GM12878 (cell line): ENCODE results near the gene COL23A1. TPM values are rescaled to one million over a fixed set of nuclear protein-coding genes. Genes with fewer than 3 reads are reported as not detected.

Experiments used
- ATAC-seq: fragments of 200-7000 bp; cut with Tn5 transposase; 3 replicates; pipeline ENCODE4 v1.9.1; 2020; ENCODE audit warnings: mild to moderate bottlenecking, moderate library complexity
- BruUV-seq: library from RNA; stranded (reverse); fragments of 400-500 nt; replicated peaks from 2 replicates; lab custom pipeline; 2021; lab: Mats Ljungman, UMichigan
- CTCF ChIA-PET: fragments of 300-600 bp; sonication (Branson Sonifier 250); formaldehyde crosslinking; extraction: SDS; loops from one replicate; lab custom pipeline; 2021; ENCODE audit warnings: inconsistent platforms; lab: Yijun Ruan, JAX
- POLR2A ChIA-PET: fragments of 350-600 bp; formaldehyde crosslinking; extraction: SDS; loops from one replicate; lab custom pipeline; 2021; ENCODE audit warnings: inconsistent platforms; lab: Charles Lee
- RAD21 ChIA-PET: fragments of 300-600 bp; sonication (Branson Sonifier 250); formaldehyde crosslinking; loops from one replicate; lab custom pipeline; 2023; ENCODE audit warnings: antibody characterized with exemption; ENCODE audit not compliant: unreplicated experiment; lab: Charles Lee
- SMC1A ChIA-PET: fragments of 300-600 bp; sonication (Branson Sonifier 250); formaldehyde crosslinking; loops from one replicate; lab custom pipeline; 2023; ENCODE audit not compliant: unreplicated experiment, uncharacterized antibody; lab: Charles Lee
- DNase-seq: peaks from one replicate; pipeline ENCODE4 v3.0.0-alpha.2; 2011; ENCODE audit warnings: low read depth, low spot score
- FAIRE-seq: peaks from 3 replicates; lab custom pipeline; 2011; peaks lifted over from hg19 to GRCh38; lab: Jason Lieb, UNC
- H2AFZ ChIP-seq: 2 replicates; pipeline ENCODE4 v1.6.0; 2011; ENCODE audit warnings: low read depth, low read length, control low read depth; ENCODE audit not compliant: control insufficient read depth
- H3K27ac ChIP-seq: 2 replicates; pipeline ENCODE4 v1.5.1; 2011; ENCODE audit warnings: control low read depth; ENCODE audit not compliant: control insufficient read depth, insufficient read depth
- H3K27me3 ChIP-seq, 2 experiments: replicated peaks in 1 of 2; 2 replicates each; pipeline versions ENCODE4 v1.6.0 to v1.6.1; 2011; ENCODE audit warnings: low read length in 1 of 2; ENCODE audit not compliant: control insufficient read depth in 2 of 2, insufficient read depth in 2 of 2
- H3K36me3 ChIP-seq, 2 experiments: 2 replicates each; pipeline ENCODE4 v1.5.1; 2011; ENCODE audit warnings: low read length in 1 of 2; ENCODE audit not compliant: control insufficient read depth in 2 of 2, insufficient read depth in 2 of 2
- H3K4me1 ChIP-seq: 2 replicates; pipeline ENCODE4 v1.6.1; 2011; ENCODE audit warnings: mild to moderate bottlenecking, low read length, moderate library complexity, mixed read lengths; ENCODE audit not compliant: control insufficient read depth, insufficient read depth
- H3K4me2 ChIP-seq: 2 replicates; pipeline ENCODE4 v1.6.0; 2011; ENCODE audit warnings: control low read depth; ENCODE audit not compliant: control insufficient read depth, insufficient read depth
- H3K4me3 ChIP-seq: fragments of 200-600 bp; sonication (generic); 2 replicates; pipeline ENCODE4 v1.5.1; 2016
- H3K79me2 ChIP-seq: 2 replicates; pipeline ENCODE4 v1.6.0; 2011; ENCODE audit warnings: low read length; ENCODE audit not compliant: control insufficient read depth, insufficient read depth
- H3K9ac ChIP-seq: 2 replicates; pipeline ENCODE4 v1.8.0; 2011; ENCODE audit warnings: low read length, control low read depth, mixed read lengths; ENCODE audit not compliant: control insufficient read depth, insufficient read depth
- H3K9me3 ChIP-seq: replicated peaks from 3 replicates; pipeline ENCODE4 v1.5.1; 2011; ENCODE audit warnings: mild to moderate bottlenecking, low read length; ENCODE audit not compliant: control insufficient read depth, insufficient read depth
- H4K20me1 ChIP-seq: 2 replicates; pipeline ENCODE4 v1.6.0; 2011; ENCODE audit not compliant: control insufficient read depth, insufficient read depth
- NBN ChIP-seq: fragments of 450-650 bp; IDR thresholded peaks from 2 replicates; pipeline ENCODE4 v1.6.1; 2016
- NFXL1 ChIP-seq: fragments of 450-650 bp; IDR thresholded peaks from 2 replicates; pipeline ENCODE4 v1.6.1; 2017; ENCODE audit warnings: antibody characterized with exemption, mild to moderate bottlenecking, borderline replicate concordance
- NRF1 ChIP-seq: conservative IDR thresholded peaks from 2 replicates; pipeline ENCODE4 v1.6.1; 2011; ENCODE audit warnings: mild to moderate bottlenecking, low read depth, low read length, improper control_type of control experiment
- SMAD1 ChIP-seq: fragments of 450-650 bp; IDR thresholded peaks from 2 replicates; pipeline ENCODE4 v1.6.1; 2018; ENCODE audit warnings: mild to moderate bottlenecking, low read depth; ENCODE audit not compliant: partially characterized antibody
- SMC3 ChIP-seq: IDR thresholded peaks from 2 replicates; pipeline ENCODE4 v1.6.1; 2011; ENCODE audit warnings: low read length, improper control_type of control experiment, borderline replicate concordance
- YY1 ChIP-seq: IDR thresholded peaks from 2 replicates; pipeline ENCODE4 v1.6.1; 2011; ENCODE audit warnings: low read depth, mild to moderate bottlenecking, low read length
- WGBS: methylation state at CpG from one replicate; pipeline ENCODE4 v1.1.6; 2016; ENCODE audit warnings: low lambda C conversion rate; ENCODE audit not compliant: insufficient replicate concordance, insufficient coverage; ENCODE audit errors: missing lambda C conversion rate; 5-methylcytosine and 5-hydroxymethylcytosine counted together
- in situ Hi-C: fragments of 300-500 bp; cut with MboI; formaldehyde crosslinking; loops from 9 replicates; pipeline ENCODE4 v1.14.3; 2018; ENCODE audit warnings: mixed read lengths
- intact Hi-C: fragments of 100-400 bp; cut with micrococcal nuclease; formaldehyde crosslinking; loops from one replicate; pipeline ENCODE4 v1.14.2; 2022; ENCODE audit not compliant: unreplicated experiment
- polyA plus RNA-seq, 11 experiments: library from polyadenylated mRNA; depleted of rRNA in 4 of 11; unstranded in 6 of 11; stranded (reverse) in 5 of 11; fragments of >200 nt; fragmentation: Nextera tagmentation in 4 of 11; fragmentation: Illumina TruSeq in 1 of 11; extraction: Ambion mirVana in 4 of 11; extraction: Trizol in 1 of 11; gene quantifications; 1 replicate in 1 of 11; 2 replicates in 10 of 11; pipeline versions ENCODE4 v1.2.1 to v1.2.3, GENCODE V29; 2011 to 2016; ENCODE audit warnings: inconsistent platforms in 2 of 11, missing spikeins in 2 of 11, low read depth in 1 of 11
- total RNA-seq, 4 experiments: library from RNA; depleted of rRNA in 3 of 4; stranded (reverse); fragments of >200 nt in 3 of 4; fragmentation: Illumina TruSeq in 1 of 4; extraction: Trizol in 1 of 4; gene quantifications; 2 replicates each; pipeline versions ENCODE4 v1.2.1 to v1.2.3, GENCODE V29; 2013 to 2021
- TF ChIP-seq, protein P1 (sequence below): fragments of 450-650 bp; IDR thresholded peaks from 2 replicates; pipeline ENCODE4 v1.6.1; 2017; ENCODE audit warnings: mild to moderate bottlenecking, low read depth, inconsistent platforms; ENCODE audit not compliant: poor library complexity, severe bottlenecking

The COL23A1 gene
- total and polyA plus RNA-seq, 10 of the 15 experiments (the other 5 are each of a cell fraction or from before 2014, with no cell fraction given) = 0.03 to 0.83 (median 0.09) TPM; not detected in 5

DNA sequence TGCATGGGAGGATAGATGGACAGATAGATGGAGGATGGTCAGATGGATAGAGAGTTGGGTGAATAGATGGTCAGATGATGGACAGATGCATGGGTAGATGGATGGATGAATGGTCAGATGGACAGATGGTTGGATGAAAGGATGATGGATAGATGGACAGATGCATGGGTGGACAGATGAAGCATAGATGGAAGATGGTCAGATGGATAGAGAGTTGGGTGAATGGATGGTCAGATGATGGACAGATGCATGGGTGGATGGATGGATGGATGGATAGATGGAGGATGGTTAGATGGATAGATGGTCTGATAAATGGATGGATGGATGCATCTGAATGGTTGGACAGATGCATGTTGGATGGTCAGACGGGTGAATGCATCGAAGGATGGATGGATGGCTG lies 70.4 kb downstream of the COL23A1 start (continued):
- TF ChIP-seq NRF1 = no peak

GRCh38 chr5:178519155-178519554 lies 71.0 kb downstream of the COL23A1 start:
- intact Hi-C loops = no loop called here

GRCh38 chr5:178516504-178517235 lies 73.5 kb downstream of the COL23A1 start:
- H4K20me1 ChIP-seq = no peaks in the 10 kb centered on the region
- no peaks in the 10 kb centered on the region for H3K27me3 ChIP-seq
- H3K4me2 ChIP-seq = no peak overlapping the region
- no peak for TF ChIP-seq SMC3
- TF ChIP-seq, protein P1, sequence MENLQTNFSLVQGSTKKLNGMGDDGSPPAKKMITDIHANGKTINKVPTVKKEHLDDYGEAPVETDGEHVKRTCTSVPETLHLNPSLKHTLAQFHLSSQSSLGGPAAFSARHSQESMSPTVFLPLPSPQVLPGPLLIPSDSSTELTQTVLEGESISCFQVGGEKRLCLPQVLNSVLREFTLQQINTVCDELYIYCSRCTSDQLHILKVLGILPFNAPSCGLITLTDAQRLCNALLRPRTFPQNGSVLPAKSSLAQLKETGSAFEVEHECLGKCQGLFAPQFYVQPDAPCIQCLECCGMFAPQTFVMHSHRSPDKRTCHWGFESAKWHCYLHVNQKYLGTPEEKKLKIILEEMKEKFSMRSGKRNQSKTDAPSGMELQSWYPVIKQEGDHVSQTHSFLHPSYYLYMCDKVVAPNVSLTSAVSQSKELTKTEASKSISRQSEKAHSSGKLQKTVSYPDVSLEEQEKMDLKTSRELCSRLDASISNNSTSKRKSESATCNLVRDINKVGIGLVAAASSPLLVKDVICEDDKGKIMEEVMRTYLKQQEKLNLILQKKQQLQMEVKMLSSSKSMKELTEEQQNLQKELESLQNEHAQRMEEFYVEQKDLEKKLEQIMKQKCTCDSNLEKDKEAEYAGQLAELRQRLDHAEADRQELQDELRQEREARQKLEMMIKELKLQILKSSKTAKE = no peak
- TF ChIP-seq SMAD1 = no peak
- no peak for TF ChIP-seq YY1
- H3K27ac ChIP-seq = no peak overlapping the region
- CTCF ChIA-PET = no interaction called here
- H2AFZ ChIP-seq = no peak overlapping the region
- POLR2A ChIA-PET = no interaction called here
- no peak for DNase-seq
- no TSS peak for BruUV-seq
- H3K36me3 ChIP-seq = no peaks in the 10 kb centered on the region; a peak in 1 of 4 replicates
- ATAC-seq = no peak
- H3K4me3 ChIP-seq = no peak overlapping the region
- in situ Hi-C loops = no loop called here
- no peak overlapping the region for H3K9ac ChIP-seq
- FAIRE-seq = no peak
- no peaks in the 10 kb centered on the region for H3K79me2 ChIP-seq
- intact Hi-C loops = no loop called here
- SMC1A ChIA-PET = no interaction called here
- H3K9me3 ChIP-seq = no peaks in the 10 kb centered on the region; the same call in 2 of the 3 replicates
- RAD21 ChIA-PET = no interaction called here
- 44% methylated on average over 14 of the region's 14 CpGs for WGBS
- no peaks in the 10 kb centered on the region for H3K4me1 ChIP-seq

More at GRCh38 chr5:178519155-178519554, 71.0 kb downstream of the COL23A1 start:
- no peaks in the 10 kb centered on the region for H3K27me3 ChIP-seq
- CTCF ChIA-PET = no interaction called here
- H3K4me3 ChIP-seq = no peak overlapping the region
- no peak overlapping the region for H2AFZ ChIP-seq
- no peaks in the 10 kb centered on the region for H3K36me3 ChIP-seq
- in situ Hi-C loops = no loop called here
- FAIRE-seq = no peak
- WGBS = 54% methylated on average over 6 of the region's 6 CpGs
- no peaks in the 10 kb centered on the region for H3K4me1 ChIP-seq
- no peak overlapping the region for H3K9ac ChIP-seq
- TF ChIP-seq NFXL1 (no peak), NBN (no peak)
- H4K20me1 ChIP-seq = no peaks in the 10 kb centered on the region
- POLR2A ChIA-PET = no interaction called here
- H3K27ac ChIP-seq = no peak overlapping the region
- BruUV-seq = no TSS peak
- SMC1A ChIA-PET = no interaction called here
- no peak for ATAC-seq
- RAD21 ChIA-PET = no interaction called here
- no peaks in the 10 kb centered on the region for H3K9me3 ChIP-seq
- H3K79me2 ChIP-seq = no peaks in the 10 kb centered on the region
- DNase-seq = no peak
- no peak overlapping the region for H3K4me2 ChIP-seq
